ENCODE results near the gene ZKSCAN5.
"Not testable (repeated sequence)": the region's sequence is repeated elsewhere in the genome, so short reads cannot be mapped to it uniquely, and the experiment has no call there.

Gene ZKSCAN5

GRCh38 chr7:99557196-99557607 is 52.7 kb downstream of the ZKSCAN5 start:
- no peak for DNase-seq

- DNase-seq: no peak
Measured at GRCh38 chr7:99557940-99558305, 53.5 kb downstream of the ZKSCAN5 start.

GRCh38 chr7:99558306-99559174 is 54.1 kb downstream of the ZKSCAN5 start, which contains the start of gene ZNF655:
TSS of gene ZNF655 (plus strand) at chr7:99558642. CDS start at chr7:99560560, 1,918 bp downstream.
- DNase-seq: peak; percentile 78

GRCh38 chr7:99559175-99559915 is 54.9 kb downstream of the ZKSCAN5 start:
- no peak for DNase-seq

- no peak for DNase-seq
Measured at GRCh38 chr7:99560834-99561736, 56.6 kb downstream of the ZKSCAN5 start.

GRCh38 chr7:99561737-99562051 is 57.2 kb downstream of the ZKSCAN5 start:
- DNase-seq: no peak

- no peak for DNase-seq
Measured at GRCh38 chr7:99562114-99562784, 57.8 kb downstream of the ZKSCAN5 start.

GRCh38 chr7:99562832-99563231 is 58.4 kb downstream of the ZKSCAN5 start:
- DNase-seq: no peak

- no peak for DNase-seq
Measured at GRCh38 chr7:99563650-99564049, 59.2 kb downstream of the ZKSCAN5 start.

- not testable (repeated sequence) for DNase-seq
Measured at GRCh38 chr7:99568770-99569169, 64.3 kb downstream of the ZKSCAN5 start.

GRCh38 chr7:99571768-99572167 is 67.3 kb downstream of the ZKSCAN5 start:
- no peak for DNase-seq

- no peak for DNase-seq
Measured at GRCh38 chr7:99573257-99573656, 68.8 kb downstream of the ZKSCAN5 start.

- DNase-seq: no peak
Measured at GRCh38 chr7:99576251-99576650, 71.8 kb downstream of the ZKSCAN5 start.

- DNase-seq: no peak
Measured at GRCh38 chr7:99579281-99579955, 75.0 kb downstream of the ZKSCAN5 start.

- peak; percentile 57 for DNase-seq
Measured at GRCh38 chr7:99579956-99580777, 75.7 kb downstream of the ZKSCAN5 start.

- DNase-seq: not testable (repeated sequence)
Measured at GRCh38 chr7:99580778-99581332, 76.4 kb downstream of the ZKSCAN5 start.
